Kidney (tissue), 14 donors: ENCODE measurements around the gene TXNDC11. TPM values are rescaled to one million over a fixed set of nuclear protein-coding genes. Genes with fewer than 3 reads are reported as not detected.
A peak's percentile ranks its signal among the peaks of the same experiment; 100 is the strongest.

Experiments
- DNase-seq, 5 donors: peaks; one replicate each; pipeline ENCODE4 v3.0.0-alpha.2; 2013 to 2020
- FAIRE-seq: peaks from 2 replicates; lab custom pipeline; 2012; peaks lifted over from hg19 to GRCh38; lab: Jason Lieb, UNC
- H3K27ac ChIP-seq, 2 donors: one replicate each; pipeline ENCODE4 v1.7.0; 2013; ENCODE audit warnings: low read depth in 2 of 2, low read length in 2 of 2, inconsistent platforms in 1 of 2
- H3K27me3 ChIP-seq: one replicate; pipeline ENCODE4 v1.7.1; 2013; ENCODE audit warnings: low read length, inconsistent platforms; ENCODE audit not compliant: control insufficient read depth, insufficient read depth
- H3K36me3 ChIP-seq, 3 donors: one replicate each; pipeline versions ENCODE4 v1.7.0 to v1.7.1; 2013; ENCODE audit warnings: low read length in 3 of 3, control low read depth in 1 of 3, inconsistent platforms in 1 of 3; ENCODE audit not compliant: insufficient read depth in 3 of 3, control insufficient read depth in 2 of 3
- H3K4me1 ChIP-seq, 3 donors: one replicate each; pipeline versions ENCODE4 v1.7.0 to v1.7.1; 2013; ENCODE audit warnings: low read length in 3 of 3, inconsistent platforms in 1 of 3, low read depth in 1 of 3; ENCODE audit not compliant: control insufficient read depth in 2 of 3, insufficient read depth in 2 of 3
- H3K4me3 ChIP-seq, 3 donors: one replicate each; pipeline versions ENCODE4 v1.7.0 to v1.8.1; 2013; ENCODE audit warnings: low read length in 3 of 3, control low read depth in 1 of 3, inconsistent platforms in 1 of 3
- H3K9ac ChIP-seq, 3 donors: one replicate each; pipeline versions ENCODE4 v1.7.0 to v1.7.1; 2013; ENCODE audit warnings: low read length in 3 of 3, control low read depth in 1 of 3, inconsistent platforms in 1 of 3
- H3K9me3 ChIP-seq, 3 donors: one replicate each; pipeline versions ENCODE4 v1.7.0 to v1.7.1; 2013; ENCODE audit warnings: low read length in 3 of 3, control low read depth in 1 of 3, inconsistent platforms in 1 of 3; ENCODE audit not compliant: control insufficient read depth in 2 of 3, insufficient read depth in 1 of 3
- intact Hi-C: fragments of 100-400 bp; cut with DNase I; formaldehyde crosslinking; loops from one replicate; pipeline ENCODE4 v1.11.1; 2022
- polyA plus RNA-seq: library from polyadenylated mRNA; stranded (reverse); fragments of 350-450 nt; fragmentation: Illumina TruSeq; extraction: RNeasy Lipid Tissue Mini Kit (QIAGEN cat#74804); gene quantifications from one replicate; pipeline ENCODE4 v1.2.3, GENCODE V29; 2014; ENCODE audit warnings: low read depth, low replicate concordance; ENCODE audit not compliant: insufficient read depth
- total RNA-seq: library from RNA; stranded (reverse); fragmentation: NEBNext Ultra II Directional; extraction: Animal tissue kit (Norgen Biotek cat#: 25700); gene quantifications from one replicate; pipeline ENCODE4 v1.2.1, GENCODE V29; 2021
- TF ChIP-seq, protein P1 (sequence below): IDR thresholded peaks from 3 replicates; pipeline ENCODE4 v1.5.1; 2012; ENCODE audit warnings: mild to moderate bottlenecking, moderate library complexity, borderline replicate concordance; ENCODE audit not compliant: insufficient read depth; ENCODE audit errors: extremely low read depth
- donor health status: control.
- donor health status: control.
- donor health status: control.
- donor health status: control.
- donor health status: control.
- donor health status: DM: yes; HTN: yes; CAD: no.
- donor health status: Normal renal cell carcinoma (clear cell type).

TXNDC11 gene
- total and polyA plus RNA-seq, 2 donors from 2014 or later = 60.8 to 70.9 TPM

GRCh38 chr16:11755022-11755760, 12.5 kb upstream of the TXNDC11 start:
- Histone ChIP-seq H3K9ac (no peak overlapping the region), H3K27me3 (no peaks in the 10 kb centered on the region), H3K4me3 (no peak overlapping the region), H3K9me3 (no peaks in the 10 kb centered on the region), H3K4me1 (peaks cover 3 to 23% (median 14%) of the 10 kb centered on the region in 3 donors), H3K27ac (no peak overlapping the region), H3K36me3 (peaks cover 21 to 31% (median 23%) of the 10 kb centered on the region in 3 donors)
- DNase-seq = peak in 1 of 5 donors; percentile 43
- intact Hi-C loops = no loop called here
- TF ChIP-seq, protein P1, sequence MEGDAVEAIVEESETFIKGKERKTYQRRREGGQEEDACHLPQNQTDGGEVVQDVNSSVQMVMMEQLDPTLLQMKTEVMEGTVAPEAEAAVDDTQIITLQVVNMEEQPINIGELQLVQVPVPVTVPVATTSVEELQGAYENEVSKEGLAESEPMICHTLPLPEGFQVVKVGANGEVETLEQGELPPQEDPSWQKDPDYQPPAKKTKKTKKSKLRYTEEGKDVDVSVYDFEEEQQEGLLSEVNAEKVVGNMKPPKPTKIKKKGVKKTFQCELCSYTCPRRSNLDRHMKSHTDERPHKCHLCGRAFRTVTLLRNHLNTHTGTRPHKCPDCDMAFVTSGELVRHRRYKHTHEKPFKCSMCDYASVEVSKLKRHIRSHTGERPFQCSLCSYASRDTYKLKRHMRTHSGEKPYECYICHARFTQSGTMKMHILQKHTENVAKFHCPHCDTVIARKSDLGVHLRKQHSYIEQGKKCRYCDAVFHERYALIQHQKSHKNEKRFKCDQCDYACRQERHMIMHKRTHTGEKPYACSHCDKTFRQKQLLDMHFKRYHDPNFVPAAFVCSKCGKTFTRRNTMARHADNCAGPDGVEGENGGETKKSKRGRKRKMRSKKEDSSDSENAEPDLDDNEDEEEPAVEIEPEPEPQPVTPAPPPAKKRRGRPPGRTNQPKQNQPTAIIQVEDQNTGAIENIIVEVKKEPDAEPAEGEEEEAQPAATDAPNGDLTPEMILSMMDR = no peak
- FAIRE-seq = no peak

- peaks cover 2 to 11% (median 9%) of the 10 kb centered on the region in 3 donors for H3K4me1 ChIP-seq
- no peak for FAIRE-seq
- TF ChIP-seq, protein P1 = no peak
- no peak overlapping the region for H3K27ac ChIP-seq
- H3K36me3 ChIP-seq = peaks cover 23 to 31% (median 23%) of the 10 kb centered on the region in 3 donors
- no peak overlapping the region for H3K9ac ChIP-seq
- intact Hi-C loops = no loop called here
- H3K4me3 ChIP-seq = no peak overlapping the region
- H3K27me3 ChIP-seq = no peaks in the 10 kb centered on the region
- H3K9me3 ChIP-seq = no peaks in the 10 kb centered on the region
- DNase-seq = no peak
These were observed 10.2 kb upstream of the TXNDC11 start for GRCh38 chr16:11752856-11753255.

DNA sequence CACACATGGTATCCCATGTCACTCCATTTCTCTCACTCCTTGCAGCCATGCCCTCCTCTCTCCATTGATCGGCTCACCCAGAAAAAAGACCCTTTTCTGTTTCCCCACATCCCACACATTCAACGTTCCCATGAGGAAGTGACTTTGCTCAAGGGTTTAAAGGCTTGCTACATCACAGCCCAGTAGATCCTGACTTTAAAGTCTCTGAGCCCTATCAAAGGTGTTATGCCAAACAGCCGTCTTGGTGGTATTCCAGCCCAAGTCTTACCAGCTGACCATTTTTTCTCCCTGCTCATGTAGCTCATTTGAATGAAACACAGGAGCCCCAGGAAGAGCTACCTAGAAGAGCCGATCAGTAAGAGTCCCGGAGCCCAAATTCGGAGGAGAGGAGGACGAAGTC, 7.4 kb upstream of the TXNDC11 start:
- DNase-seq (no peak), FAIRE-seq (no peak)
- Histone ChIP-seq H3K27ac (peak overlapping the region in 1 of 2 donors; percentile 18), H3K9me3 (no peaks in the 10 kb centered on the region), H3K4me1 (peaks cover 3 to 16% (median 9%) of the 10 kb centered on the region in 3 donors), H3K9ac (no peak overlapping the region), H3K4me3 (no peak overlapping the region), H3K36me3 (peaks cover 11 to 21% (median 20%) of the 10 kb centered on the region in 3 donors), H3K27me3 (no peaks in the 10 kb centered on the region)
- TF ChIP-seq, protein P1 = no peak
- intact Hi-C loops = no loop called here
